Stimulated activated CD4-positive, alpha-beta T cell treated with anti-CD3 and anti-CD28 coated beads, Interleukin-2, amount 100 ng/mL, for 4 hours (primary cell): ENCODE data around the gene CASS4.
A peak's percentile ranks its signal among the peaks of the same experiment; 100 is the strongest.

Experiments
- DNase-seq: peaks from one replicate; pipeline ENCODE4 v3.0.0-alpha.2; 2020; ENCODE audit warnings: low read depth

CASS4 gene

DNA sequence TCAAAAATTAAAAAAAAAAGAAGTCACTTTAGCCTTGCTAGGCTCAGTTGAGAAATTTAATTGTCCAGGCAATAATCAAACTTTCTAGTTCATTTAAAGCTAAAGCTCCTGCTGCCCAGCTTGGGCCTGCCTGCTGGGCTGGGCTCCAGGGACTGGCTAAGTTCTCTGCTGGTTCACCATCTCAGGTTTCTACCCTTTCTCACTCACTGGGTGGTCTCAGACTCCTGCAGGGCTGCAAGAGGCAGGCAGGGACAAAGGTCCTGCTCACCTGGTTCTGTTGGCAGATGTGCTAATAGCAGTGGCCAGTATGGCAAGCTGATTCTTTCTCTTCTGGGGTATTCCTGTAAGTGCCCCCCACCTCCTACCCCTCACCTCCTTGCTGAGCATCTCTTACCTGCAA is 35.2 kb downstream of the CASS4 start:
- no peak for DNase-seq

DNA sequence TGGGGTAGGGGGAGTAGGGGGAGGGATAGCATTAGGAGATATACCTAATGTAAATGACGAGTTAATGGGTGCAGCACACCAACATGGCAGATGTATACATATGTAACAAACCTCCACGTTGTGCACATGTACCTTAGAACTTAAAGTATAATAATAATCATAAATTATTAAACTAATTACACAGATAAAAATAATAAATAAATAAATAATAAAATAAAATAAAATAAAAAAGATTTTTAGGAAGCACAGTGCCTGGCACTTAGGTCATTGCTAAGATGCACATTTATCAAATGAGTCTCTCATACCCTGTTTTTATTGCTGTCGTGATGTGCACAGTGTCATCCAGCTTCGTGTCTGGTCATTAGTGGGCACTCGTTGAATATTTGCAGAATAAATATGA is 37.4 kb downstream of the CASS4 start:
- DNase-seq = no peak

DNA sequence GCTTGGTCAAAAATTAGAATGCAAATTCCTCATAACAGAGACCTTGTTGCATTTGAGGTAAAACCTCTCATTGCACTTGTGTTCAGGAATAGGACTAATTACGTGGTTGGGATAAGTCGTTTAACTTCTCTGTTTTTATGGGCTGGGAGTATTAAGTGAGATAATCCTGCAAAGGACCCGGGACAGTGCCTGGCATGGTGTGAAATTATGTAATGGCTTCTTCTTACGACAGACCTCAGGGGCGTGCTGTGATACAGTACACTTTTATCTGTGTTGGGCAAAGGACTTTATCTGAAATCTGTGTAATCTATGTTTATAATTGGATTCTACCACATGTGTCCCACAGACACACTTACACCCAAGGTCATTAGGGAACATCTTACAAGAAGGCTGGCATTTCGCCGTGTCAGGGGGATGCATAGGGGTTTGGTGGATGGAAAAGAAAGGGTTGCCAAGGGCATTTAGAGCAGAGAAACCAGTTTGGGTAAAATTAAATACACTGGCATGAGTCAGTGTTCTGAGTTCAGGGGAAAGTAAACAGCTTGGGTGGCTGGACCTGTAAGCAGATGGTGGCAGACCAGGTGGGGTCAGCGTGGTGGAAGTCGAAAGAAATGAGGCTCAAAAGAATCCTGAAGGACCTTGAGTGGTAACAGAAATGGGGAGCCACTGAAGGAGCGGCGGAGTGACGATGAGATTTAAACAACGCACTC is 39.2 kb downstream of the CASS4 start:
- DNase-seq = no peak

DNA sequence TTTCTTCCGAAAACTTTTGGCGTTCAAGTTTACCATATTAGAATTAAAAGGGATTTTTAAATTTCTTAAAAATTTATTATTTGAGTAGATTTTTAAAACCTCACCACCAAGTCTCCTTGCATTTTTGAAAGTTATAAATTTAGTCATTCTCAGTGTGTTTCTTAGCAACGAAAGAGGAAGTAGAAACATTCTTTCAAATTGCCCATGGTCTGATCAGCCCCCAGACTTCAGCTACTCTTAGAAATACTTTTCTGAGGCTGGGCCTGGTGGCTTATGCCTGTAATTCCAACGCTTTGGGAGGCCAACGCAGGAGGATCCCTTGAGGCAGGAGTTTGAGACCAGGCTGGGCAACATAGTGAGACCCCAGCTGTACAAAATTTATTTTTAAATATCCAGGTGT is 41.3 kb downstream of the CASS4 start:
- no peak for DNase-seq

DNA sequence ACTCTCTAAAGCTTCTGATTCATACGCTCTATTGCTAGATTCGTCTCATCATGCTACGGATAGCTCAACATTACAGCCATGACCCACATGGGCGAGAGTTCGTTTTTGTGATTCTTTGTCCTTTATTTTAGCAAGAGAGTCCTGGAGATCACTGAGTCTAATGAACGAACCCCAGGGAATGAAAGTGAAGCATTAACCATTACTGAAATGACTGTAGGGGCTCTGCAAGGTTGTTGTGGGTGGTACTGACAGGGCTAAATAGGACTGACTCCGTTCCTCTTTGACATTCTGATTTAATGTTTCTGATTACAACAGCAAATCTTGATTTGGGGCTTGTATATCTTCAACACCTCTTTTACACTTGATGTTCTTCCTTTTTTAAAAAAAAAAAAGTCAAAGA is 42.7 kb downstream of the CASS4 start:
- DNase-seq = no peak

DNA sequence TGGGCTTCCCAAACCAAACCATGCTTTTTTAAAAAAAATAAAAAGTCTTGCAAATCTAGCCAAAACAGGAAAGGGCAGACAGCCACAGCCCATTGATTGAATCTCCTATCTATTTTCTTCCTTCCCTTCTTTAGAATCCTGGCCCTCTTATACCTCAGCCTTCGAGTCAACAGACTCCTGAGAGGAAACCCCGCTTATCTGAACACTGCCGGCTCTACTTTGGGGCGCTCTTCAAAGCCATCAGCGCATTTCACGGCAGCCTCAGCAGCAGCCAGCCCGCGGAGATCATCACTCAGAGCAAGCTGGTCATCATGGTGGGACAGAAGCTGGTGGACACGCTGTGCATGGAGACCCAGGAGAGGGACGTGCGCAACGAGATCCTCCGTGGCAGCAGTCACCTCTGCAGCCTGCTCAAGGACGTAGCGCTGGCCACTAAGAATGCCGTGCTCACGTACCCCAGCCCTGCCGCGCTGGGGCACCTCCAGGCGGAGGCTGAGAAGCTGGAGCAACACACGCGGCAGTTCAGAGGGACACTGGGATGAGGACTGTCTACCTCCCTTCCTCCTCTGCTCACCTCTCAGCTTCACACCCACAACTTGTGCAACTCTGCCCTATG is 46.3 kb downstream of the CASS4 start:
- DNase-seq = no peak

DNA sequence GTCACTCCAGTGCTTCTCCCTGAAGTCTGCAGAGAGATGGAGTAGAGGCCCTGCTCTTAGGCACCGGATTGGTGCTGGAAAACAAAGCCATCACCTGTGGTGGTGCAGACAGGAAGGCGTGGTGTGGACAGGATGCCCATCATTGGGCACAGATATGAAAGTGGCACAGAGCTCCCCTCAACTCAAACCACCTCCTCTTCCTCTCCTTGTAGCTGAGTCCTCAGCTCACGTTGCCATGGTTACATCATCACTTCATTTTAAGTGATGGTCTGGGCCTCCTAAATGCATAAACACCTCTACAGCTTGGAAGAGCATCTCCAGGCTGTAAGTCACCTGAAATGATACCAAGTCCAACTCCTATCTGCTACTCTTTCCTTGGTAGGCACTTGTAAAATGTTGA is 48.4 kb downstream of the CASS4 start:
- DNase-seq = no peak

DNA sequence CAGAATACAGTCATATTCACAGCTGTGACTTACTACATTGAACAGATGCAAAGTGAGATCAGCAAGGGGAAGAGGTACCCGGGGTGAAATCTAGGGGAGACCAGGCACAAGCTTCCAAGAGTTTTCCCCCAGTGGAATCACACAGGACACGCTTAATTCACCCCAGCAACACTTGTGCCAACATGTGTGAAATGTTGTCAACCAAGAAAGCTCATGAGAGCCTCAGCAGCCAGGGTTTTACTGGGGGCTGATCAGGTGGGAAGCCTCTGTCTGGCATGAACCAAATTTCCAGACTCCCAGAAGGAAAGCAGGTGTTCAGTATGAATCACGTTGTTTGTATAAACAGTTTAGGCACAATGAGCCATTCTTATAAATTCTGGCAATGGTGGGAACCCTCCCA is 49.5 kb downstream of the CASS4 start:
- no peak for DNase-seq

DNA sequence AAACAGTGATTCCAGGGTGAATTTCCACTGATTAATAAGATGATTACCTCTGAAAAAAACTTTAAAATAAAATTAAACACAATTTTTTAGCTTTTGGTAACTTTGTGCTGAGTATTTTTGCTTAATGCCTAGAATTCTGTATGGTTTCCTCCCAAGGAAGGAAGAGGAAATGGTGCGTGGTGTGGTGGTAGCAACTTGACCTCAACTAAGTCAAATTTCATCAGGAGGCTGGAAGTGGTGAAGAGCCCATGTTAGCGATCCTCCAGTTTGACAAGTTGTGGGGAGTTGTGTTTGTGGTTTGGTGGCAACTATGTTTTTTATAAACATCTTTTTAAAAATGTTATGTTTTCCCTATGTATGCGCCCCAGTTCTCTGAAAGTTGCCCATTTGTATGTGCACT is 51.4 kb downstream of the CASS4 start:
- DNase-seq = no peak

DNA sequence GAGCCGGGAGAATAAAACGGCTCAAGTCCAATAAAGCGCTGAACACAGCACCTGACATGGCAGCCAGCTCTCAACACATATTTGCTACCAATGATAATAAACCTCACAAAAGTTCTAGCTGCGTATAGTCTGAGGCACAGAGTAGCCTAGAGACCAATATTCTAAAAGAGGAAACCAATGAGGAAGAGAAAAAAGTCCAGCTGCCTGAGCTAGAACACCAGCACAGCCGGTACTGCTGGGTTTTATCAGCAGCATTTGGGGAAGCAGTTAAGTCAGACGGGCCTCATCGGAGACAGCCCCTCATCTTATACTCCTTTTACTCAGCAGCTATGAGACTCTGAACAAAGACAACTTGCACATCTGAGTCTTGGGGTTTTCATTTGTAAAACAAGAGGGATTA is 53.9 kb downstream of the CASS4 start:
- no peak for DNase-seq

DNA sequence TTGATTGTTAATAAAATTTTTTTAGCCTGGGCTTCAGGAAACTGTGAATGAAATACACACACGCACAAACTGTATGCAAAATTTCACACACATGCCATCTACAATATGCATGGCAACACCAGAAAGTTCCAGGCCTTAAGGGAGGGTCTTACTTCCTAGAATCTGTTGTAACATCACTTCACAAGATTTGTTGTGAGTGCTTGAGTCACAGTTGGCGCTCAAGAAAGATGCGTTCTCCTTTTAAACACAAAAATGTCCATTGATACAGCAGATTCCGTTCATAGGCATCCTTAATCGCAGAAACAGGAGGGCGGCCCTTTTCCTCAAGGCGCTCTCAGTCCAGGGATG is 55.9 kb downstream of the CASS4 start:
- no peak for DNase-seq

DNA sequence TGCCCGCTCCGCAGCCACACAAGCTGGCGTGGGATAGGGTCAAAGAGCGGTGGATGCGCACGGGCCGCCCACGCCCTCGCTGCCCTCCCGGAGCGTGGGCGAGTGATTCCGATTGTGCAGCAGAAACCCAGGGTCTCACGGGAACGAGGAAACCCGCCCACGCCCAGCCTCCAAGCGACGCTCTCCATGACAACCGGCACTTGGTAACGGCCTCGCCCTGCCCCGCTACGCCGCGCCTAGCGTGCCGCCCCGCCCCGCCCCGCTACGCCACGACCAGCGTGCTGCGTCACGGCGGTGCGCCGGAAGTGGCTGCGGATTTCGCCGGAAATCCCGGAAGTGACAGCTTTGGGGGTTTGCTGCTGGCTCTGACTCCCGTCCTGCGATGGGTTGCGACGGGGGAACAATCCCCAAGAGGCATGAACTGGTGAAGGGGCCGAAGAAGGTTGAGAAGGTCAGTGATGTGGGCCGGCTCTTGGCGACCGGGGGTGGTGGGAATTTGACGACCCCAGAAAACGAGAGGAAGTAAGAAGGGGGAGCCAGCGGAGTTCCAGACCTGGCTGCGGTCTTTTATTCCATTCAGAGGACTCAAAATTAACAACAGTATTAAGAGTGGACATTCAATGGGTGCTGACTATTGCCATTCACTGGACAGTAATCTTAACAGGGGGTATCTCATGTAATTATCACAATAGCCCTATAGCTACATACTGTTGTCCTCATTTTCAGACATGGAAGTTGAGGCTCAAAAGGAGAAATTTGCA is 56.4 kb downstream of the CASS4 start, which contains the start of gene RTF2:
Gene RTF2, plus strand, starts transcription at position 312 of the 761 bp plus-strand sequence. Its CDS starts 71 bp downstream, at position 383.
- DNase-seq = peak; percentile 94

DNA sequence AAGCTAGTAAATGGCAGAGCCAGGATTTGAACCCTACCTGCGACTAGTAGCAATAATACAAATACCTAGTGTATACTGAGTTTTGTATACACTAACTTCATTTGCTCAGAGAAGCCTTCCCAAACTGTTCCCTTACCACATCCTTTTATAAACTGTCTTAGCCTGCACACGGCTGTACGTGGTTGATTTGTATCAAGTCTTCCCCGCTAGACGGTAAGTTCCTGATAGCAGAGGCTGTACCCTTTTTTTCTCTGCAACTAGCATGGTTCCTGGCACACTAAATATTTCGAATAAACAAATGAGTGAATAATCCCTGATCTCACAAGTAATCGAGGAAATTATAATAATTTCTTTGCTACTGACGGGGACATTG is 57.0 kb downstream of the CASS4 start:
- DNase-seq = no peak

DNA sequence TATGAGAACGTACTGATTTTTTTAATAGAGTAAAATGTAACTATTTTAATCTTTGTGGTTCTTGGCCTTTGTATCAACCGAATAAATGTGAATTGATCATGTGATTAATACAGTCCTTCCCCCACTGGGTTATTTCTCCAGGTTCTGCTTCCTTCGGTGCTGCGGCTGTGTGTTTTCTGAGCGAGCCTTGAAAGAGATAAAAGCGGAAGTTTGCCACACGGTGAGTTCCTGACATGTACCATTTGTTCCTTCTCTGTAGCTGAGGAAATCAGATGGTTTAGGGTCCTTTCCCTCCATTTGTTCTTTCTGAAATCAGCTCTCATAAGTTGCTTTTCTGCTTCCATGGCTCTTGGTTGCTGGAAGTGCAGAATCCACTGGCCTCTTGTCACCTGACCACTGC is 71.9 kb downstream of the CASS4 start:
- no peak for DNase-seq

DNA sequence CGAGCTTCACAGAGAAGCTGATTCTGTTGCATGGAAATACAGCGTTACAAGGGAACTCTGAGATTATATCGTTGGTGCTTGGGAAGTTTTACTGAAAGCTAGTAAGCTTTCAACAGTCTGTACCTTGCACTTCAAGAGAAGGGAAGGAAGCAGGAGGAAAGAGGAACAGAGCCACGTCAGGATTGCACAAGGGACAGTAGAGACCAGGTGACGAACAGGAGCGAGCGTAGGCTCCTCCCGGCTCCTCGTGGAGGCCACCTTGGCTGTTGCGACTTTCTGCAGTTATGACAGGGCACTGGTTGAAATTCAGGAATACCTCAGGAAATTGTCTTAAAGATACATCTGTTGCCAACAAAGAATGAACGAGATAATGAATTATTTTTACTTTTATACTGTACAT is 75.2 kb downstream of the CASS4 start:
- DNase-seq = no peak

DNA sequence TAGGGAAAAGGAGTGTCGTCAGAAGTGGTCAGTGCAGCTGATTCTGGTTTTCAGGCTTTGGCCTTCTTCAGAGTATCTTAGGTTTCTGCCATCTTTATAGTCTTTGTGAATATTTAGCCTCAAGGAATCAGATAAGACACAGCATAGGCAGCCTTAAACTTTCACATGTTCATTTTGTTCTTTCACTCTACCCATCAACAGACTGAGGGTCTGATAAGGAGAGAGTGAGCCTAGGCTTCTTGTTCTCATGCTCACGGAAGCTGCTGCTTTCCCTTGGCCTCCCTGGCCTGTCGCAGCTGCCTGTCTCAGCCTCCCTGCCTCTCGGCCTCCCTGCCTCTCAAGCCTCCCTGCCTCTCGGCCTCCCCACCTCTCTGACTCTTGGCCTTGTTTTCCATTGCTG is 76.5 kb downstream of the CASS4 start:
- DNase-seq = no peak

DNA sequence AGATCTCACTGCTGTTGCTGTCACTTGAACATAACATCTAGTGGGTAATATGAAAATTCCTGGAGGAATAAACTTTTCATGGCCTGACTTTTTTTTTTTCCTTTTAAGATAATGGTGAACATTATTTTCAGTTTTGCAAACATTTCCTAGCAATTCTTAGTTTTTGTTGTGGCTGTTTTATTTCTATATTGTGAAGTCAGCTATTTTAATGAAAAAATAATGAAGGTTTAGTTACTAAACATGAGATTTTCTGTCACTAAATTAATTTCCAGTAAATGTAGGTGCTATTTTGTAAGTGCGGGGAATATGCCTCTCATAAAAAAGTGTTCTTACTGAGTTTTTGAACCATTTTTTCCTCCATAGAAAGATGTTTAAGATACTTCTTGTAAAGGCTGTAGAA is 89.1 kb downstream of the CASS4 start:
- no peak for DNase-seq

DNA sequence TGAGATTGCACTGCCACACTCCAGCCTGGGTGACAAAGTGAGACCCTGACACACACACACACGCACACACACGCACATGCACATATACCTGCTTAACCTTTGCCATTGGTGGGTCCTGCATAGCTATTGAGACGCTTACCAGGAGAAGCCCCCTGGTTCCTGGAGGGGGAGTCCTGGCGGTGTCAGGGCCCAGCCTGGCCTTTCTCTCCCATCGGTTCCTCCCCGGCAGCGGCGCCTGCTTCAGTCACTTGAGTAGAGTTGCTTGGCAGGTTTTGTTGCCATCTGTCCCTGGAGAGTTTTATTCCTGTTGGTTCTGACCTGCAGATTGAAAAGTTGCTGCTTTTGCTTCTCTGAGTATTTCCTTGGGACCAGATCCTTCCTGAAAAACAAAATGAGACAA is 91.9 kb downstream of the CASS4 start:
- DNase-seq = no peak

DNA sequence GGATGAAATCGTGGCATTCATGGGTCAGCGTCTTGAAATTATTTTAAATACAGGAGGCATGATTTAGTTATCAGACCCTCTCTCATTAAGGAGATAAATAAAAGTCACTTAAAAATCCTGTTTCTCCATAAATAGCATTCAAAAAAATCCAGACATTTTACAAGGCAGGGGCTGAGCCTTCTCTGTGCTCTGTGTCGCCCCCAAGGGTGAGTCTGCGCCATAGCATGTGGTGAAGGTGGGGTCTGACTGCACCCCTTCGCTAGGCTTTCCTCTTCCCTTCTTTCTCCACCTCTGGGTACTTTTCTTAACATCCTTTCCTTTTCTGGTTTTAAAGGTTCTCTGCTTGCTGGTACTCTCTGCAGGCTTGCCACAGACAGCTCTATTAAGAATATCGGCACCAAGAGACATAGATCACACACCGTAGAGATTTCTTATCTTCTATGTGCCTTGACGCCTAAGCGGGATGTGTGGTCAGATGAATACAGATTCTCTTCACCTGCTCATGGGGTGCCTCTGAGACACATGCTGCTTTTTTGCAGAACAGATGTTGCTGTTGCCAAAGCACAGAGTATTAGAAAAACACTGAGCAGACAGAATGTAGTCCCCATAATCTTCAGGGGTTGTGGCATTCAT is 92.4 kb downstream of the CASS4 start:
- no peak for DNase-seq

DNA sequence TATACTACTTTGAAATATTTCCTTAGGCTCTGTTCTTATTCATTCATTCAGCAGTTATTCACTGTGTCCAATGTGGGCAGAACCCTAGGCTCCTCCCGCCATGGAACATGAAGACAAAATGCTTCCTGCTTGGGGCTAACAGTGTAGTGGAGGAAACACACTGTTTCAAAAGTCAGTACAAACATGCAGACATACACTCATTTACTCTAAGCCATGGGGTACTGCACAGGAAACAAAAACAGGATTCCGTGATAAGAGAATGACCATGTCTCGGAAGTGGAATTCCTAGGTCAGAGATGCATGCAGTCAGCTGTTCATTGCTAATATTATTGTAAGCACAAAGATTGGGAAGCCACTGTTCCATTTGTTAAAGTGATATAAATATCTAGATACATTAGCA is 94.0 kb downstream of the CASS4 start:
- no peak for DNase-seq
